HepG2 (cell line): ENCODE measurements around the gene DNPH1. TPM values are rescaled to one million over a fixed set of nuclear protein-coding genes. Genes with fewer than 3 reads are reported as not detected.

Experiments used
- ATAC-seq: fragments of 200-7000 bp; cut with Tn5 transposase; 3 replicates; pipeline ENCODE4 v1.9.1; 2020; ENCODE audit warnings: mild to moderate bottlenecking, moderate library complexity
- BruUV-seq: library from RNA; stranded (reverse); fragments of 400-500 nt; replicated peaks from 2 replicates; lab custom pipeline; 2021; lab: Mats Ljungman, UMichigan
- CTCF ChIA-PET: fragments of 300-600 bp; formaldehyde crosslinking; extraction: SDS; loops from one replicate; lab custom pipeline; 2021; ENCODE audit warnings: low total read pairs, inconsistent platforms, low intra/inter-chr PET ratio; lab: Yijun Ruan, JAX
- POLR2A ChIA-PET: fragments of 350-600 bp; sonication (Branson Sonifier 250); formaldehyde crosslinking; loops from one replicate; lab custom pipeline; 2020; ENCODE audit warnings: antibody characterized with exemption, inconsistent platforms; lab: Yijun Ruan, JAX
- DNase-seq: peaks from one replicate; pipeline ENCODE4 v3.0.0-alpha.2; 2015; ENCODE audit warnings: low spot score
- FAIRE-seq: peaks from 3 replicates; lab custom pipeline; 2011; peaks lifted over from hg19 to GRCh38; lab: Jason Lieb, UNC
- H2AFZ ChIP-seq: one replicate; pipeline ENCODE4 v1.6.1; 2011; ENCODE audit warnings: low read length, inconsistent platforms
- H3K27ac ChIP-seq: fragments of 300-600 bp; 3 replicates; pipeline ENCODE4 v1.8.0; 2011; ENCODE audit warnings: mixed run types, mild to moderate bottlenecking, mixed read lengths, low read length, inconsistent platforms; ENCODE audit not compliant: insufficient read depth; ENCODE audit errors: extremely low read length
- H3K27me3 ChIP-seq, 2 experiments: fragments of 200-600 bp in 1 of 2; 2 replicates in 1 of 2; 3 replicates in 1 of 2; pipeline versions ENCODE4 v1.6.0 to v1.8.0; 2011; ENCODE audit warnings: low read length in 2 of 2, mild to moderate bottlenecking in 2 of 2, moderate library complexity in 2 of 2, inconsistent platforms in 1 of 2; ENCODE audit not compliant: insufficient read depth in 2 of 2, control insufficient read depth in 1 of 2
- H3K36me3 ChIP-seq, 2 experiments: fragments of 200-600 bp in 1 of 2; replicated peaks in 1 of 2; 2 replicates in 1 of 2; 3 replicates in 1 of 2; pipeline versions ENCODE4 v1.5.1 to v1.8.0; 2011; ENCODE audit warnings: low read length in 2 of 2, inconsistent platforms in 1 of 2; ENCODE audit not compliant: insufficient read depth in 2 of 2, control insufficient read depth in 1 of 2
- H3K4me1 ChIP-seq: 2 replicates; pipeline ENCODE4 v1.5.1; 2012; ENCODE audit warnings: low read length, inconsistent platforms; ENCODE audit not compliant: insufficient read depth
- H3K4me2 ChIP-seq: 2 replicates; pipeline ENCODE4 v1.6.0; 2011; ENCODE audit warnings: low read depth, low read length, inconsistent platforms
- H3K4me3 ChIP-seq, 3 experiments: fragments of 200-600 bp in 1 of 3; sonication (generic), shearing (Covaris generic) in 1 of 3; replicated peaks in 1 of 3; 2 replicates each; pipeline ENCODE4 v1.5.1; 2011 to 2016; ENCODE audit warnings: low read length in 3 of 3, inconsistent platforms in 2 of 3, low read depth in 2 of 3, mild to moderate bottlenecking in 2 of 3, control low read depth in 1 of 3, mixed read lengths in 1 of 3; ENCODE audit not compliant: insufficient read depth in 1 of 3
- H3K79me2 ChIP-seq: one replicate; pipeline ENCODE4 v1.6.1; 2011; ENCODE audit warnings: low read length, inconsistent platforms; ENCODE audit not compliant: insufficient read depth
- H3K9ac ChIP-seq: 2 replicates; pipeline ENCODE4 v1.6.0; 2011; ENCODE audit warnings: mild to moderate bottlenecking, low read depth, low read length, inconsistent platforms; ENCODE audit not compliant: insufficient read depth
- H3K9me3 ChIP-seq: 2 replicates; pipeline ENCODE4 v1.5.1; 2012; ENCODE audit warnings: mild to moderate bottlenecking, low read length
- H4K20me1 ChIP-seq: 2 replicates; pipeline ENCODE4 v1.6.0; 2011; ENCODE audit warnings: inconsistent platforms, mild to moderate bottlenecking, low read length, moderate library complexity; ENCODE audit not compliant: insufficient read depth
- AGO1 ChIP-seq: fragments of 200-400 bp; formaldehyde crosslinking; IDR thresholded peaks from 2 replicates; pipeline ENCODE4 v1.6.1; 2017; ENCODE audit warnings: mild to moderate bottlenecking, low read depth, low read length, moderate library complexity; ENCODE audit not compliant: poor library complexity, severe bottlenecking
- AGO2 ChIP-seq: fragments of 200-400 bp; formaldehyde crosslinking; optimal IDR thresholded peaks from 2 replicates; pipeline ENCODE3; 2017; ENCODE audit warnings: mild to moderate bottlenecking, low read depth, low read length, moderate library complexity
- HDAC2 ChIP-seq: sonication (generic); formaldehyde crosslinking; IDR thresholded peaks from 2 replicates; pipeline ENCODE4 v1.4.0; 2020; ENCODE audit warnings: missing genetic modification reagents
- RBFOX2 ChIP-seq: fragments of 200-400 bp; formaldehyde crosslinking; IDR thresholded peaks from 2 replicates; pipeline ENCODE4 v1.6.1; 2017; ENCODE audit warnings: low read depth, mild to moderate bottlenecking, low read length
- WGBS: methylation state at CpG from one replicate; pipeline ENCODE4 v1.1.6; 2017; ENCODE audit warnings: low lambda C conversion rate; 5-methylcytosine and 5-hydroxymethylcytosine counted together
- in situ Hi-C: cut with HindIII; loops from 2 replicates; pipeline ENCODE4 v1.10.0; 2017; ENCODE audit warnings: low pct_unique_long_range_greater_than_20kb; ENCODE audit not compliant: extremely low pct_ligation_motif_present
- intact Hi-C: fragments of 100-400 bp; cut with micrococcal nuclease; formaldehyde crosslinking; loops from one replicate; pipeline ENCODE4 v1.10.0; 2022; ENCODE audit not compliant: unreplicated experiment
- polyA plus RNA-seq, 8 experiments: library from polyadenylated mRNA; depleted of rRNA in 3 of 8; stranded (reverse) in 7 of 8; unstranded in 1 of 8; fragments of >200 nt; fragmentation: Illumina TruSeq in 4 of 8; extraction: Trizol in 4 of 8; gene quantifications; 2 replicates each; pipeline versions ENCODE4 v1.2.1 to v1.2.3, GENCODE V29; 2011 to 2016; ENCODE audit warnings: low read depth in 4 of 8, missing spikeins in 1 of 8, mixed read lengths in 1 of 8; ENCODE audit not compliant: insufficient read depth in 1 of 8
- total RNA-seq, 5 experiments: library from RNA; depleted of rRNA; stranded (reverse); fragments of >200 nt; fragmentation: Illumina TruSeq; extraction: Trizol; gene quantifications; 2 replicates each; pipeline ENCODE4 v1.2.3, GENCODE V29; 2016; ENCODE audit warnings: low read depth in 1 of 5
- TF ChIP-seq, protein P1 (sequence below): IDR thresholded peaks from 2 replicates; pipeline ENCODE4 v1.6.1; 2016; ENCODE audit warnings: low read depth, borderline replicate concordance

The DNPH1 gene
- total and polyA plus RNA-seq, 2 of the 13 experiments (the other 11 are each of a cell fraction or from before 2014, with no cell fraction given), result 56.5 to 75.1 TPM

- peak; percentile 40 for TF ChIP-seq AGO1
- TF ChIP-seq, all 625 proteins: peak for 4
Observed at GRCh38 chr6:43178951-43179830, 50.1 kb downstream of the DNPH1 start (continued).

DNA sequence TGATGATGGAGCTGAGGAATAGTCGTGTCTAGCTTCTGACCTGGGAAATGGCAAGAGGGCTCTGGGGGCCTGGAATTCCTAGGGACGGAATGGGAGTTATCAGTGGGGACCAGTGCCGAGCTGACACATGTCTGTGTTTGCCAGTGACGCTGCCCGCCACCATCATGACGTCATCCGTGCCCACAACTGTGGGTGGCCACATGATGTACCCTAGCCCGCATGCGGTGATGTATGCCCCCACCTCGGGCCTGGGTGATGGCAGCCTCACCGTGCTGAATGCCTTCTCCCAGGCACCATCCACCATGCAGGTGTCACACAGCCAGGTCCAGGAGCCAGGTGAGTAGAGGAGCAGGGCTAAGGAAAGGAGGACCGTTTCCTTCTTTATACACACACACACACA lies 51.1 kb downstream of the DNPH1 start:
- 97% methylated on average over 12 of the region's 12 CpGs for WGBS
- H3K9me3 ChIP-seq, result no peaks in the 10 kb centered on the region
- CTCF ChIA-PET, result no interaction called here
- BruUV-seq, result no TSS peak
- no peaks in the 10 kb centered on the region; a peak in 1 of 5 replicates for H3K27me3 ChIP-seq
- FAIRE-seq (no peak), DNase-seq (no peak), ATAC-seq (no peak)
- intact Hi-C loops, result no loop called here
- H3K36me3 ChIP-seq, result peaks cover 28 to 42% of the 10 kb centered on the region in 2 experiments
- peaks cover 20% of the 10 kb centered on the region for H3K79me2 ChIP-seq
- no peak overlapping the region for H3K27ac ChIP-seq
- TF ChIP-seq RBFOX2 (0 out of 2 replicates have a peak, but pooled peaks have one; percentile 18), HDAC2 (CRISPR knock-in tag) (no peak), AGO2 (peak; percentile 20)
- TF ChIP-seq, protein P1, sequence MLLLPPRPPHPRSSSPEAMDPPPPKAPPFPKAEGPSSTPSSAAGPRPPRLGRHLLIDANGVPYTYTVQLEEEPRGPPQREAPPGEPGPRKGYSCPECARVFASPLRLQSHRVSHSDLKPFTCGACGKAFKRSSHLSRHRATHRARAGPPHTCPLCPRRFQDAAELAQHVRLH (CRISPR knock-in tag), result no peak
- TF ChIP-seq, all 625 proteins: peak for 2
- H3K4me2 ChIP-seq, result no peak overlapping the region
- POLR2A ChIA-PET, result no interaction called here
- in situ Hi-C loops, result no loop called here
- no peak overlapping the region for H3K9ac ChIP-seq
- H2AFZ ChIP-seq, result no peak overlapping the region
- peaks cover 40% of the 10 kb centered on the region for H3K4me1 ChIP-seq
- no peak overlapping the region for H3K4me3 ChIP-seq
- H4K20me1 ChIP-seq, result peaks cover 23% of the 10 kb centered on the region
